A549 (cell line): ENCODE measurements around the gene ATP1B3. TPM values are rescaled to one million over a fixed set of nuclear protein-coding genes. Genes with fewer than 3 reads are reported as not detected.

Experiments used
- ATAC-seq, 2 experiments: fragments of 200-7000 bp in 1 of 2; fragments of >200 bp in 1 of 2; cut with Nextera tagmentation in 1 of 2; cut with Tn5 transposase in 1 of 2; 3 replicates each; pipeline versions ENCODE4 v1.8.0 to v1.9.1; 2018 to 2020; ENCODE audit warnings: mild to moderate bottlenecking in 1 of 2, moderate library complexity in 1 of 2
- CTCF ChIA-PET: fragments of 300-600 bp; sonication (Branson Sonifier 250); formaldehyde crosslinking; extraction: SDS; loops from one replicate; lab custom pipeline; 2021; ENCODE audit warnings: antibody characterized with exemption, inconsistent platforms; lab: Yijun Ruan, JAX
- POLR2A ChIA-PET: fragments of 350-600 bp; formaldehyde crosslinking; extraction: SDS; loops from one replicate; lab custom pipeline; 2021; ENCODE audit warnings: antibody characterized with exemption, inconsistent platforms; lab: Yijun Ruan, JAX
- DNase-seq, 2 experiments: peaks; one replicate each; pipeline versions ENCODE4 v3.0.0 to v3.0.0-alpha.2; 2011 to 2016; ENCODE audit warnings: low read depth in 1 of 2, low spot score in 1 of 2
- FAIRE-seq: peaks from 2 replicates; lab custom pipeline; 2011; peaks lifted over from hg19 to GRCh38; lab: Jason Lieb, UNC
- H3K27ac ChIP-seq, 2 experiments: fragments of >200 bp; sonication (Bioruptor Twin); formaldehyde crosslinking; 3 replicates each; pipeline ENCODE4 v1.5.1; 2016 to 2017
- H3K4me1 ChIP-seq: fragments of >200 bp; sonication (Bioruptor Twin); formaldehyde crosslinking; 3 replicates; pipeline ENCODE4 v1.6.1; 2016
- H3K4me2 ChIP-seq: fragments of >200 bp; sonication (Bioruptor Twin); formaldehyde crosslinking; 3 replicates; pipeline ENCODE4 v1.6.1; 2016
- H3K4me3 ChIP-seq: fragments of >200 bp; sonication (Bioruptor Twin); formaldehyde crosslinking; 3 replicates; pipeline ENCODE4 v1.5.1; 2016
- H3K9me3 ChIP-seq: fragments of >200 bp; sonication (Bioruptor Twin); formaldehyde crosslinking; 3 replicates; pipeline ENCODE4 v1.6.1; 2016
- CBX2 ChIP-seq: fragments of 200-600 bp; sonication (generic); IDR thresholded peaks from 2 replicates; pipeline ENCODE4 v1.6.1; 2016; ENCODE audit warnings: low read depth, mild to moderate bottlenecking, borderline replicate concordance
- CEBPB ChIP-seq, 2 experiments: fragments of >200 bp in 1 of 2; sonication (Bioruptor Twin) in 1 of 2; formaldehyde crosslinking in 1 of 2; IDR thresholded peaks; 2 replicates each; pipeline ENCODE4 v1.6.1; 2012 to 2016
- CHD4 ChIP-seq: fragments of 200-600 bp; sonication (generic); IDR thresholded peaks from 2 replicates; pipeline ENCODE4 v1.6.1; 2016; ENCODE audit warnings: antibody characterized with exemption, mild to moderate bottlenecking, borderline replicate concordance
- CTCF ChIP-seq: fragments of >200 bp; sonication (Bioruptor Twin); formaldehyde crosslinking; IDR thresholded peaks from 3 replicates; pipeline ENCODE4 v1.5.1; 2016
- EP300 ChIP-seq, 2 experiments: fragments of >200 bp; sonication (Bioruptor Twin); formaldehyde crosslinking; IDR thresholded peaks; 2 replicates in 1 of 2; 3 replicates in 1 of 2; pipeline ENCODE4 v1.6.1; 2016 to 2017
- FOSL2 ChIP-seq, 2 experiments: fragments of 450-650 bp in 1 of 2; fragments of >200 bp in 1 of 2; sonication (Bioruptor Twin) in 1 of 2; formaldehyde crosslinking; IDR thresholded peaks; 2 replicates each; pipeline versions ENCODE4 v1.5.0 to v1.6.1; 2016 to 2020; ENCODE audit warnings: mild to moderate bottlenecking in 1 of 2, moderate library complexity in 1 of 2
- HDAC2 ChIP-seq: fragments of 200-600 bp; sonication (generic); IDR thresholded peaks from 2 replicates; pipeline ENCODE4 v1.6.1; 2016
- HES2 ChIP-seq: fragments of >200 bp; sonication (Bioruptor Twin); formaldehyde crosslinking; IDR thresholded peaks from 2 replicates; pipeline ENCODE4 v1.6.1; 2016
- HEYL ChIP-seq: fragments of 250-450 bp; sonication (Bioruptor Pico); IDR thresholded peaks from 2 replicates; pipeline ENCODE4 v1.8.0; 2021; ENCODE audit warnings: mild to moderate bottlenecking, moderate library complexity
- JUNB ChIP-seq: fragments of >200 bp; sonication (Bioruptor Twin); formaldehyde crosslinking; IDR thresholded peaks from 2 replicates; pipeline ENCODE4 v1.6.1; 2016
- KDM1A ChIP-seq: fragments of 200-600 bp; sonication (generic); IDR thresholded peaks from 2 replicates; pipeline ENCODE4 v1.6.1; 2016; ENCODE audit warnings: low read depth, mild to moderate bottlenecking
- MAZ ChIP-seq: fragments of 150-350 bp; IDR thresholded peaks from 2 replicates; pipeline ENCODE4 v1.6.1; 2014; ENCODE audit warnings: antibody characterized with exemption, low read depth, low read length, borderline replicate concordance
- NFE2L2 ChIP-seq: fragments of 150-350 bp; conservative IDR thresholded peaks from 2 replicates; pipeline ENCODE4 v1.6.1; 2014; ENCODE audit warnings: low read length
- NPAS2 ChIP-seq: fragments of 250-450 bp; sonication (Bioruptor Pico); IDR thresholded peaks from 2 replicates; pipeline ENCODE4 v1.8.0; 2022; ENCODE audit warnings: mild to moderate bottlenecking, moderate library complexity, borderline replicate concordance
- POLR2A ChIP-seq: IDR thresholded peaks from 2 replicates; pipeline ENCODE4 v1.6.1; 2012; ENCODE audit warnings: mild to moderate bottlenecking, low read length
- RAD21 ChIP-seq, 2 experiments: fragments of >200 bp in 1 of 2; sonication (Bioruptor Twin) in 1 of 2; formaldehyde crosslinking in 1 of 2; IDR thresholded peaks in 1 of 2; conservative IDR thresholded peaks in 1 of 2; 2 replicates in 1 of 2; 3 replicates in 1 of 2; pipeline ENCODE4 v1.6.1; 2012 to 2018; ENCODE audit warnings: inconsistent platforms in 1 of 2
- RCOR1 ChIP-seq: fragments of 150-350 bp; IDR thresholded peaks from 2 replicates; pipeline ENCODE4 v1.6.1; 2014; ENCODE audit warnings: antibody characterized with exemption, low read length, low read depth
- RNF2 ChIP-seq: fragments of 200-600 bp; sonication (generic); IDR thresholded peaks from 2 replicates; pipeline ENCODE4 v1.6.1; 2016; ENCODE audit warnings: low read depth, mild to moderate bottlenecking, antibody characterized with exemption, moderate library complexity, borderline replicate concordance
- SMC3 ChIP-seq: fragments of >200 bp; sonication (Bioruptor Twin); formaldehyde crosslinking; IDR thresholded peaks from 3 replicates; pipeline ENCODE4 v1.6.1; 2018; ENCODE audit warnings: inconsistent platforms
- TP53 ChIP-seq: fragments of 250-450 bp; sonication (Bioruptor Pico); IDR thresholded peaks from 2 replicates; pipeline ENCODE4 v1.5.0; 2021; ENCODE audit warnings: mild to moderate bottlenecking, moderate library complexity
- ZC3H11A ChIP-seq: fragments of 450-650 bp; IDR thresholded peaks from 2 replicates; pipeline ENCODE4 v1.6.1; 2014; ENCODE audit warnings: antibody characterized with exemption, mild to moderate bottlenecking
- ZFP36 ChIP-seq: fragments of 450-650 bp; IDR thresholded peaks from 2 replicates; pipeline ENCODE4 v1.6.1; 2014; ENCODE audit warnings: borderline replicate concordance; ENCODE audit not compliant: partially characterized antibody
- ZNF302 ChIP-seq: fragments of 250-450 bp; sonication (Bioruptor Pico); IDR thresholded peaks from 2 replicates; pipeline ENCODE4 v1.9.0; 2021; ENCODE audit warnings: inconsistent platforms, mild to moderate bottlenecking, moderate library complexity
- ZSCAN20 ChIP-seq: fragments of 250-450 bp; sonication (Bioruptor Pico); IDR thresholded peaks from 2 replicates; pipeline ENCODE4 v1.8.0; 2022; ENCODE audit warnings: mild to moderate bottlenecking, moderate library complexity
- WGBS: methylation state at CpG from one replicate; pipeline ENCODE4 v1.1.6; 2017; ENCODE audit errors: missing lambda C conversion rate; 5-methylcytosine and 5-hydroxymethylcytosine counted together
- polyA plus RNA-seq, 4 experiments: library from polyadenylated mRNA; depleted of rRNA in 3 of 4; stranded (reverse); fragments of >200 nt; fragmentation: RNase III in 1 of 4; extraction: RNeasy Plus Mini Kit Qiagen cat#74134 plus additional on column Dnase treatment in 1 of 4; gene quantifications; 2 replicates in 3 of 4; 3 replicates in 1 of 4; pipeline ENCODE4 v1.2.3, GENCODE V29; 2011 to 2017
- TF ChIP-seq, protein P1 (sequence below): fragments of 200-600 bp; sonication (generic); IDR thresholded peaks from 2 replicates; pipeline ENCODE4 v1.6.1; 2016; ENCODE audit warnings: antibody characterized with exemption, mild to moderate bottlenecking, moderate library complexity

ATP1B3 gene
- polyA plus RNA-seq, 2 of the 4 experiments (the other 2 are of a cell fraction) = 230 to 306 TPM

- DNase-seq (peak; percentile 64 to 77), ATAC-seq (peak; percentile 89 to 91), FAIRE-seq (peak; percentile 61)
- WGBS = 23% methylated on average over 1 of the region's 1 CpG
- Histone ChIP-seq H3K27ac (no peak overlapping the region), H3K4me1 (no peaks in the 10 kb centered on the region), H3K4me2 (no peak overlapping the region), H3K4me3 (no peak overlapping the region), H3K9me3 (no peaks in the 10 kb centered on the region)
- ChIA-PET POLR2A (interaction anchor here (0.7 to 0.9 kb wide), 3 partner anchors 36 to 235 kb away, joined by 3 to 5 read pairs (median 3); partner anchors contain the start of gene RNF7), CTCF (interaction anchor here (0.6 to 3.1 kb wide), 31 partner anchors 9 to 461 kb away, joined by 3 to 21 read pairs (median 3); partner anchors contain the start of gene RNF7)
- peak; percentile 64 to 71 for TF ChIP-seq RAD21 (conservative IDR thresholded peaks at IDR 0.05 in 1 of 2, IDR thresholded peaks at IDR 0.05 in 1 of 2)
- TF ChIP-seq CEBPB (IDR thresholded peaks at IDR 0.05) = no peak
- TF ChIP-seq NFE2L2 = no peak
- peak; percentile 55; the same call in 2 of the 3 replicates for TF ChIP-seq SMC3
- TF ChIP-seq ZFP36 = no peak
- no peak for TF ChIP-seq POLR2A
- TF ChIP-seq HES2 = no peak
- no peak for TF ChIP-seq NPAS2 (CRISPR knock-in tag)
- no peak for TF ChIP-seq EP300 (IDR thresholded peaks at IDR 0.05)
- TF ChIP-seq TP53 (CRISPR knock-in tag) = no peak
- TF ChIP-seq RCOR1 = no peak
- TF ChIP-seq CHD4 = no peak
- TF ChIP-seq CBX2 = no peak
- no peak for TF ChIP-seq RNF2
- TF ChIP-seq CTCF = peak; percentile 70
- TF ChIP-seq FOSL2 (IDR thresholded peaks at IDR 0.05) = no peak
- no peak for TF ChIP-seq FOSL2 (CRISPR knock-in tag; IDR thresholded peaks at IDR 0.05)
- TF ChIP-seq KDM1A = no peak
- no peak for TF ChIP-seq ZNF302 (CRISPR knock-in tag)
- no peak for TF ChIP-seq ZSCAN20 (CRISPR knock-in tag)
- no peak for TF ChIP-seq ZC3H11A
- TF ChIP-seq, protein P1, sequence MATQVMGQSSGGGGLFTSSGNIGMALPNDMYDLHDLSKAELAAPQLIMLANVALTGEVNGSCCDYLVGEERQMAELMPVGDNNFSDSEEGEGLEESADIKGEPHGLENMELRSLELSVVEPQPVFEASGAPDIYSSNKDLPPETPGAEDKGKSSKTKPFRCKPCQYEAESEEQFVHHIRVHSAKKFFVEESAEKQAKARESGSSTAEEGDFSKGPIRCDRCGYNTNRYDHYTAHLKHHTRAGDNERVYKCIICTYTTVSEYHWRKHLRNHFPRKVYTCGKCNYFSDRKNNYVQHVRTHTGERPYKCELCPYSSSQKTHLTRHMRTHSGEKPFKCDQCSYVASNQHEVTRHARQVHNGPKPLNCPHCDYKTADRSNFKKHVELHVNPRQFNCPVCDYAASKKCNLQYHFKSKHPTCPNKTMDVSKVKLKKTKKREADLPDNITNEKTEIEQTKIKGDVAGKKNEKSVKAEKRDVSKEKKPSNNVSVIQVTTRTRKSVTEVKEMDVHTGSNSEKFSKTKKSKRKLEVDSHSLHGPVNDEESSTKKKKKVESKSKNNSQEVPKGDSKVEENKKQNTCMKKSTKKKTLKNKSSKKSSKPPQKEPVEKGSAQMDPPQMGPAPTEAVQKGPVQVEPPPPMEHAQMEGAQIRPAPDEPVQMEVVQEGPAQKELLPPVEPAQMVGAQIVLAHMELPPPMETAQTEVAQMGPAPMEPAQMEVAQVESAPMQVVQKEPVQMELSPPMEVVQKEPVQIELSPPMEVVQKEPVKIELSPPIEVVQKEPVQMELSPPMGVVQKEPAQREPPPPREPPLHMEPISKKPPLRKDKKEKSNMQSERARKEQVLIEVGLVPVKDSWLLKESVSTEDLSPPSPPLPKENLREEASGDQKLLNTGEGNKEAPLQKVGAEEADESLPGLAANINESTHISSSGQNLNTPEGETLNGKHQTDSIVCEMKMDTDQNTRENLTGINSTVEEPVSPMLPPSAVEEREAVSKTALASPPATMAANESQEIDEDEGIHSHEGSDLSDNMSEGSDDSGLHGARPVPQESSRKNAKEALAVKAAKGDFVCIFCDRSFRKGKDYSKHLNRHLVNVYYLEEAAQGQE = no peak
- TF ChIP-seq HEYL = no peak
- TF ChIP-seq HDAC2 = no peak
- no peak for TF ChIP-seq MAZ
- TF ChIP-seq JUNB = no peak
These were observed 36.8 kb downstream of the ATP1B3 start for GRCh38 chr3:141913150-141913811.
